Glomerular endothelial cell (primary cell): ENCODE data around the gene ARPP19. TPM values are rescaled to one million over a fixed set of nuclear protein-coding genes. Genes with fewer than 3 reads are reported as not detected.
"Not testable (repeated sequence)": the region's sequence is repeated elsewhere in the genome, so short reads cannot be mapped to it uniquely, and the experiment has no call there.

Experiments
- DNase-seq: peaks from one replicate; pipeline ENCODE4 v3.0.0-alpha.2; 2011; ENCODE audit warnings: low read depth, low spot score; ENCODE audit errors: extremely low read depth
- total RNA-seq: library from RNA; depleted of rRNA; stranded (reverse); fragments of >200 nt; gene quantifications from 2 replicates; pipeline ENCODE4 v1.2.3, GENCODE V29; 2015

The ARPP19 gene
- total RNA-seq, 1 donor from 2014 or later: 126 TPM

DNA sequence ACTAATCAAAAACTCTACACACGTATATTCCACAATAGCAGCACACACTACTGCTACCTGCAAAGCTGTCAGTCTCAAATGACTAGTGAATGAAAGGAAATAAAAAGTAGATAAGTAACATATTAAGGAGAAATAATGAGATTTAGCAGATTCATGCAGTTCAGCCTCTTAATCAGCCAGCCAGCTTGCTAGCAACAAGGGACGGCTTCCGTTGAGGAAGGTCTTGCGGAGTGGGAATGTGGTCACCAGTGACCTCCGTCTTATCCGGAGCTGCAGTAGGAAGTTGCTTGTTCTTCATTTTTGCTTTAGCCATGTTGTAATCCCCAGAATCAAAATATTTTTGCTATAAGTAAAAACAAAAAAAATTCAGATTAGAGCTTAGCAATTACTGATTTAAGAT, 17.1 kb downstream of the ARPP19 start:
- no peak for DNase-seq

DNA sequence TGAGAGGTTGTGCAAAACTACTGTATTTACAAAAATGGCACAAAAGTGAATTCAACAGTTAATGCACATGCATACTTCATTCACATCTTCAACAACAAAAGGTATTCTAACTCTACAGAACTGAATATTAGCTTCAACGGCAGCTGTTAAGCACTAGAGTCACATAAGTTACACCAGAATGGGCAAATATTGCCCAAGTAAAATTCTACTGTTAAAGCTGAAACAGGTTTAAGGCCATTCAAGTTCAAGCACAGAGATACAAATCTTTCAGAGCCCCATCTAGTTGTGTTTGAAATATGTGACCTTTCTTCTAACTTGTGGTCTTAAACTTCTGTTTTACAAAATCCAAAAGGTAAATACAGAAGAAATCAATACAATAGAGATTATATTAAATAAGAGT, 17.6 kb downstream of the ARPP19 start:
- DNase-seq: not testable (repeated sequence)

GRCh38 chr15:52546031-52546751, 22.6 kb downstream of the ARPP19 start:
- no peak for DNase-seq

DNA sequence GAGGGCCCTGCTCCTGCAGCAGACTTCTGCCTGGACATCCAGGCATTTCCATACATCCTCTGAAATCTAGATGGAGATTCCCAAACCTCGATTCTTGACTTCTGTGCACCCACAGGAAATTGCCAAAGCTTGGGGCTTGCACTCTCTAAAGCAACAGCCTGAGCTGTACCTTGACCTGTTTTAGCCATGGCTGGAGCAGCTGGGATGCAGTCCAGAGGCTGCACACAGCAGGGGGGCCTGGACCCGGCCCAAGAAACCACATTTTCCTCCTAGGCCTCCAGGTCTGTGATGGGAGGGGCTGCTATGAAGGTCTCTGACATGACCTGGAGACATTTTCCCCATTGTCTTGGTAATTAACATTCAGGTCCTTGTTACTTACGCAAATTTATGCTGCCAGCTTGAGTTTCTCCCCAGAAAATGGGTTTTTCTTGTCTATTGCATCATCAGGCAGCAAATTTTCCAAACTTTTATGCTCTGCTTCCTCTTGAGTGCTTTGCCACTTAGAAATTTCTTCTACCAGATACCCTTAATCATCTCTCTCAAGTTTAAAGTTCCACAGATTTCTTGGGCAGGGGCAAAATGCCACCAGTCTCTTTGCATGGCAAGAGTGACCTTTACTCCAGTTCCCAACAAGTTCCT, 28.3 kb downstream of the ARPP19 start:
- DNase-seq: no peak

GRCh38 chr15:52537459-52537858, 31.4 kb downstream of the ARPP19 start:
- DNase-seq: no peak

- DNase-seq: no peak
Measured at GRCh38 chr15:52532427-52532826, 36.4 kb downstream of the ARPP19 start.

GRCh38 chr15:52529940-52530339, 38.9 kb downstream of the ARPP19 start:
- DNase-seq: no peak

- no peak for DNase-seq
Measured at GRCh38 chr15:52529341-52529924, 39.4 kb downstream of the ARPP19 start.

- no peak for DNase-seq
Measured at GRCh38 chr15:52528564-52529340, 40.1 kb downstream of the ARPP19 start, which contains the start of gene MYO5A. MYO5A (minus strand) TSS chr15:52528880; CDS start chr15:52528806, 74 bp downstream.

DNA sequence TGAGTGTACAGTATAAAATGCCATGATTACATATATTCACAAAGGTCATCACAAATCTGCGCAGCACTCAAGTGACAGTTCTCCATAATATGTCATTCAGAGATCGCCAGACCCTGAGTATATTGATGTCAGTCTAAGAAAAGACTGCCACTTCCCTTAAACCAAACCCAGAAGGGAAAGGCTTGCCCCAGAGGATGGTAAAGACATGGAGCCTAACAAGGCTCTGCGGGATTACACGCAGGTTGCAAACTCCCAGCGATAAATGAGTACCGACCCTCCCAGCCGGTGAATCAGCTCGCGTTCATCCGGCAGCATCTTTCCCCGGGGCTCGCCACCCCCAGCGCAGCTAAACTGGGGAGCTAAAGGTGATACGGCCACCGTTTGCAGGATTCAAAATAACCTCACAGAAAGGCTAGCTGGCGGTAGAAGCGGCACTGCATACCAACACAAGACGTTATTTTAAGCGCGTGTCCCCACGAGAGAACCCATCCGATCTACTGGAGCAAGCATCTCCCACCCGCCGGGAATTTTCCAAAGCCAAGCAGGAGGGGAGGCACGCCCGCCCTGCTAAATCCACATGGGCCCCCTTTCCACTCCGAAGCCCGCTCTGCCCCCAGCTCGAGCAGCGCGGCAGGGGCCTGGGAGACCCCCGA, 40.8 kb downstream of the ARPP19 start:
- DNase-seq: no peak

DNA sequence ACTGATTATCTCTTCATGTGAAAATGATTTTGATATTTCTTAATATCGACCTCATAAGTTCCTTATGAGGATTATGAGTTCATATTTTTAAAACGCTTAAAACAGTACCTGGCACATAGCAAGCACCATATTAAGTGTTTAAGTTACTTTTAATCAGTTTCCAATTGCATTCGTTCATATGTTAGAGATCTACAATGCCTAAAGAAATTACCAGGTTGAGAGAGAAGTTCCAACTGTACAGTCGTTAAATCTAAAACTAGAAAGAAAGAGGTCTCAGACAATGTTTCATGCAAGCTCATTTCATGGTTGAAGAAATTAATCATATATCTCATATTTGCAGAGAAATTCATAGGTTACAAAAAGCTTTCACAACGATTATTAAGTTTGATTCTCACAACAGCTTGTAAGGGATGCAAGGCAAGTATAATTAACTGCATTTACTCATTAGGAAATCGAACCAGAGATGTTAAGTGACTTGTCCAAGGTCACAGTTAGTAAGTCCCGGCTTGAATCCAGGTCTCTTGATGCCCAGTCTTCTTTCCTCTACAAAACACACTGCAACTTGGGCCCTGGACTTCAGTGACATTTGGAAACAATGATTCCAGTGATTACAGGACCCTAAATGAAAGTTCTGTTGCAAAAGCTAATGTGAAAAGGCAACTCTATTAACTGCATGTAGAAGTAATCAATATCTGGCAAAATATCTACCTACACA, 41.5 kb downstream of the ARPP19 start:
- no peak for DNase-seq

GRCh38 chr15:52524223-52525136, 44.4 kb downstream of the ARPP19 start:
- DNase-seq: no peak

DNA sequence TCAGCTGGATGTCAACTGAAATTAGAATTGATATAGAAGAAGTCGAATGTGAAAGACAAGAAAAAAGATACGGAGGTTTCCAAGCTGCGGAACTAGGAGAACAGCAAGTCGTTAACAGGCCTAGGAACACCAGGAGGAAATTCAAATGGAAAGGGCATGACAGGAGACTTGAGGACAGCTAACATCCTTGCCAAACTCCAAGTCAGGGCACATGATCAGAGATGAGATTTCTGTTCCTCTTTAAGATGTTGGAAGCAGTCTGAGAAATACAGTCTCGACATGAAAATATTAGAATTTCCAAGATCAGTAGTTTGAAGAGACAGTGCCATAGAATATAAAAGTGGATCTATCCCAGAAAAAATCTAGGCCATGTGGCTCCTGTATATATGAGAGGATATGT, 45.2 kb downstream of the ARPP19 start:
- no peak for DNase-seq

DNA sequence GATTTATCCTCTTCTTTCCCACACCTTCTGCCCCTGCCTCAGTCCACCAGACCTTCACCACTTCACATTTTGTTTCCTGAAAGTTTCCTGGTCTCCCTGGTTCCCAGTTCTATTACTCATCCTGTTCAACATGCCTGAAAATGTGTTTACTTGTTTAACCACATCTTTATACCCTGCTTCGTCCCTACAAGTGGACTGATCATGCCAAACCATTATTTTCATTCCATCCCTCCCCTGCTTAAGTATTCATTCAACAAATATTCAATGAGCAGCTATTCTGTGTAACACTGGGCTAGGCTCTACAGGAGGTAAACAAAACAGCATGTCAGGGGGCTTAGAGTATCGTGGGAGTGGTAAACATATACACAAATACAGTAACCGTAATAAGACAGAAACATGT, 45.6 kb downstream of the ARPP19 start:
- no peak for DNase-seq

DNA sequence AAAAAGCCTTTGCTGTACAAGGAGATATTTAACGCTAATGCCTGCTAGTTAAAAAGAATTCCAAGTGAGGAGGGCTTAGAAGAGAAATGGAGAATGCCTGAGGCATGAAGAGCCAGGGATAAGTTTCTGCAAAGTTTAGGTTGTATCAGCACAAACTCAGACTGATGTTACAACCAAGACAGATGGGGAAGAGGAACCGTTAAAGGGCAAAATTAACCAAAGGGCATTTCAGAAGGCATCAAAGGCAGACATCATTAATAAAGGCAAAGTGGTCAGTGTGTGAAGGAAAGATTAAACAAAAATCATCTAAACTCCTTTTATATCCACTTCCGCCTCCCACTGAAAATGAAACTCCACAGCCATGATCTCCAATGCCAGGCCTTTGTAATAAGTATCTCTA, 47.1 kb downstream of the ARPP19 start:
- no peak for DNase-seq

GRCh38 chr15:52520421-52520820, 48.4 kb downstream of the ARPP19 start:
- no peak for DNase-seq

DNA sequence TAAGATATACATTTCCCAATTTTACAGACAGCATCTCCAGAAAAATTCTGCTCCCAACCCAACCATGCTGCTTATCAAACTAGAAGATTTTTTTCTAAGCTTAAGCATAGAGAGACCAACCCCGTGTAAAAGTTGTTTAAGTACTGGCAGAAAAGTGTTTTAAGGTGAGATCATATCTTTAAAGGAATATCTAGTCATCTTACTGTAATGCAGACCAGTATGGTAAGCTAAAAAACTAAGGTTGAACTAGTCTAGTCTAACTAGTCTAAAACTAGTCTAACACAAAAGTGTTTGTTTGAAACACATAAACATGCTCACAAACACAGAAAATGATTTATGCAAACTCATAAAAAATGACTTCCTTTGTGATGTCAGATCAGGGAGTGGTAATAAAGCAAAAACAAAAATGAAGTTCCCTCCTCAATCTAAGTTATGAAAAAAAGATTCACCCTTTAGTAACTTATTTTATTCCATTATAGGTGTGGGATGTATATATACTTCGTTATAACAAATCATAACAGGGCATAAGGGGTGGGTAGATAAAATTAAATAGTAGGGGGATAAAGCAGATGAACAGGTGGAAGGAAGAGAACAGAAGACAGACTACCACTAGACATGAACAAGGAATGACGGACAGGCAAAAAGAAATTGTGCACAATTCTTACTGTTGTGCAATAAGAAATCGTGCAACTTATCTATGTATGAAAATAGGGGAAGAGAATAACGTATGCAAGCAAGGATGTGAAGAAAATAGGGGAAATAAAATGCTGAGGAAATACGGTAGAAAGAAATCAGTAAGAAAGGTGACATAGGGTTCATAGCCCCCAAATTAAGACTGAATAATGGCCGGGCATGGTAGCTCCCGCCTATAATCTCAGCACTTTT, 50.1 kb downstream of the ARPP19 start:
- DNase-seq: no peak

- no peak for DNase-seq
Measured at GRCh38 chr15:52517014-52517413, 51.8 kb downstream of the ARPP19 start.
